ENCODE results near the gene LIMS1. TPM values are rescaled to one million over a fixed set of nuclear protein-coding genes. Genes with fewer than 3 reads are reported as not detected.

LIMS1 gene
- total and polyA plus RNA-seq, 4 donors: 26.7 to 102 (median 90.4) TPM

DNA sequence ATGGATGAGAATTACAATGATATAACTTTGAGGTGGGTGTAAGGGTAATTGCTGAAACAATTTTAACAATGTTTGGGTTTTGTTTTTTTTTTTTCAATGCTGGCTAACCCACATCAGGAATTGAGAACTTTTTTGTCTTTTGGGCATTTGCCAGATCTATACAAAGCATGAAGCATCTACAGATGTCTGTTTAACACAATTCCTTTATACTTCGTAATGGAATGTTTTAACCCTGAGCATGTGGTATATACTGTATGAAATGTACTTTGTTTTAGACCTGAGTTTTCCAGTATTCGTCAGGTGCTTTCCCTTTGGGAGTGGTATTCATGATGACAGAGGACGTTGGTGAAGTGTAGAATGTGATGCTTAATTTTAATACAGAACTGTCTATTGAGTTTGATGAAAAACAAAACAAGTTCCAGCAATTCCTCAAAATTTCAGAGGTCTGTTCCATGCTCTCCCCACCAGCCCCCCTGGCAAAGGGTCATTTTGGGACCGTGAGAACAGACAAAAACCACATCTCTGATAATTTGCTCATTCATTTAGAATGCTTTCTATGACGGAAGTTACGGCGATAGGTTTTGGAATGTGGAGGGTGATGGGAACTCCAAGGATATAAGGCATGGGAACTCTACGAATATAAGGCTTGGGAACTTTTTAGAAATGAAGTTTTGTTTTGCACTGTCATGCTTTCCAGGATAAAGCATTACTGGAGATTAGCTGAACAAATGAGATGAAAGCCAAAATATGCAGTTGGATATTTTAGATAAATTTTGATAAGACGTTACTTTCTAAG, 14.1 kb downstream of the LIMS1 start:
- Histone ChIP-seq H3K9ac (ENCODE audit: insufficient read depth in 1 of 2, low read length in 2 of 2) (no peak overlapping the region), H3K4me3 (no peak overlapping the region), H3K4me1 (ENCODE audit: control insufficient read depth in 5 of 5, insufficient read depth in 5 of 5, low read length in 5 of 5) (peaks cover 4 to 24% (median 11%) of the 10 kb centered on the region in 5 donors), H3K36me3 (ENCODE audit: control insufficient read depth in 4 of 4, insufficient read depth in 4 of 4, low read length in 4 of 4) (no peaks in the 10 kb centered on the region), H3K27me3 (ENCODE audit: control insufficient read depth in 3 of 3, insufficient read depth in 3 of 3, low read length in 2 of 3) (no peaks in the 10 kb centered on the region), H3K27ac (ENCODE audit: low read depth in 1 of 2, low read length in 1 of 2) (no peak overlapping the region), H3K9me3 (ENCODE audit: control insufficient read depth in 4 of 4, insufficient read depth in 3 of 4, low read length in 3 of 4) (no peaks in the 10 kb centered on the region)
- 77% methylated on average over 9 of the region's 9 CpGs for WGBS, 2 donors
- DNase-seq (peak in 2 of 3 donors; percentile 51 to 62), ATAC-seq (ENCODE audit: insufficient read depth, low FRiP score) (no peak)
- TF ChIP-seq, protein P1, sequence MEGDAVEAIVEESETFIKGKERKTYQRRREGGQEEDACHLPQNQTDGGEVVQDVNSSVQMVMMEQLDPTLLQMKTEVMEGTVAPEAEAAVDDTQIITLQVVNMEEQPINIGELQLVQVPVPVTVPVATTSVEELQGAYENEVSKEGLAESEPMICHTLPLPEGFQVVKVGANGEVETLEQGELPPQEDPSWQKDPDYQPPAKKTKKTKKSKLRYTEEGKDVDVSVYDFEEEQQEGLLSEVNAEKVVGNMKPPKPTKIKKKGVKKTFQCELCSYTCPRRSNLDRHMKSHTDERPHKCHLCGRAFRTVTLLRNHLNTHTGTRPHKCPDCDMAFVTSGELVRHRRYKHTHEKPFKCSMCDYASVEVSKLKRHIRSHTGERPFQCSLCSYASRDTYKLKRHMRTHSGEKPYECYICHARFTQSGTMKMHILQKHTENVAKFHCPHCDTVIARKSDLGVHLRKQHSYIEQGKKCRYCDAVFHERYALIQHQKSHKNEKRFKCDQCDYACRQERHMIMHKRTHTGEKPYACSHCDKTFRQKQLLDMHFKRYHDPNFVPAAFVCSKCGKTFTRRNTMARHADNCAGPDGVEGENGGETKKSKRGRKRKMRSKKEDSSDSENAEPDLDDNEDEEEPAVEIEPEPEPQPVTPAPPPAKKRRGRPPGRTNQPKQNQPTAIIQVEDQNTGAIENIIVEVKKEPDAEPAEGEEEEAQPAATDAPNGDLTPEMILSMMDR (IDR thresholded peaks at IDR 0.05; ENCODE audit: control extremely low read depth, extremely low read depth): no peak

DNA sequence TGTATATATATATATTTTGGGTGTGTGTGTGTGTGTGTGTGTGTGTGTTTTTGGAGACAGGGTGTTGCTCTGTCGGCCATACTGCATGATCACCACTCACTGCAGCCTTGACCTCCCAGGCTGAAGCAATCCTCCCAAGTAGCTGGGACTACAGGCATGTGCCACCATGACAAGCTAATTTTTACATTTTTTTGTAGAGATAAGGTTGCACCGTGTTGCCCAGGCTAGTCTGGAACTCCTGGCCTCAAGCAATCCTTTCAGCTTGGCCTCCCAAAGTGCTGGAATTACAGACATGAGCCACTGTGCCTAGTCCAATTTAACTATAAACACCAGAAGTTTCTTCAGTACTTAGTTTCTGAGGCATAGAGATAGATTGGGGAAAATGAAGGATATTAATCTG, 18.3 kb downstream of the LIMS1 start:
- H3K9ac ChIP-seq (ENCODE audit: insufficient read depth in 1 of 2, low read length in 2 of 2): peak overlapping the region in 1 of 2 donors; percentile 59
- TF ChIP-seq, protein P1 (IDR thresholded peaks at IDR 0.05; ENCODE audit: control extremely low read depth, extremely low read depth): no peak
- H3K27ac ChIP-seq (ENCODE audit: low read depth in 1 of 2, low read length in 1 of 2): no peak overlapping the region
- no peaks in the 10 kb centered on the region for H3K9me3 ChIP-seq (ENCODE audit: control insufficient read depth in 4 of 4, insufficient read depth in 3 of 4, low read length in 3 of 4)
- H3K4me3 ChIP-seq: no peak overlapping the region
- H3K36me3 ChIP-seq (ENCODE audit: control insufficient read depth in 4 of 4, insufficient read depth in 4 of 4, low read length in 4 of 4): peaks cover 0 to 2% (median 0%) of the 10 kb centered on the region in 4 donors
- peaks cover 9 to 37% (median 25%) of the 10 kb centered on the region in 5 donors for H3K4me1 ChIP-seq (ENCODE audit: control insufficient read depth in 5 of 5, insufficient read depth in 5 of 5, low read length in 5 of 5)
- DNase-seq (no peak), ATAC-seq (ENCODE audit: insufficient read depth, low FRiP score) (no peak)
- no peaks in the 10 kb centered on the region for H3K27me3 ChIP-seq (ENCODE audit: control insufficient read depth in 3 of 3, insufficient read depth in 3 of 3, low read length in 2 of 3)
- 83 to 94% methylated on average over 2 of the region's 2 CpGs for WGBS, 2 donors

DNA sequence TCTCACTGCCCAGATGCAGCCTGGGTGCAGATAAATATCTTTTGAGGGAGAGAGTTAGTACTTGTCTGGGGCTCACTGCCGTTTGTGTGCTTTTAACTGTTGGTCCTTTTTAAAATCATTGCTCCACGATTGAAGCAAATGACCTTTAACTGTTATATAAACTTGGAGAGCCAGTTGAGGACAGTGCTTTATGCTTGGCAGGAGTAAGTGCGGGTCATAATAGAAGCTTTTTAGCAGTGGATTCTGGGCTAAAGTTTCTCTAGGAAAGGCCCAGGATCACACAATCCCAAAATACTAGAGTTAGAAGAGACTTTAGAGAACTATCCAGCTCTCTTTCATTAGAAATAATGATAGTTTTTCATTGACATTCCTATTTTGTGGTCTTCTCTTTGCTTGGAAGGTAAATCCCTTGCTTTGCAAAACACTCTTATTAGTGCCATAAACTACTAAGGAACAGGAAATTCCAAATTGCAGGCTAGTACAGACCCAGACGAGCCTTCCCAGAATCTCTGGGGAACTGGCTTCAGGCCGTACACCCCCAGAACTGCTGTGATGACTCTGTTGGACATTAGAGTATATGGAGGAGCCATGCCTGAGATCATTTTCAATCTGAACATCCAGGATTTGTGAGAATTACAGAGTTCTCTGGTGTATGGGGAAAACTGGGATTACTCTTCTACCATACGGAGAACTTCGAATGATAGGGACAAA, 19.1 kb downstream of the LIMS1 start:
- H3K9ac ChIP-seq (ENCODE audit: insufficient read depth in 1 of 2, low read length in 2 of 2): peak overlapping the region in 1 of 2 donors; percentile 59
- H3K9me3 ChIP-seq (ENCODE audit: control insufficient read depth in 4 of 4, insufficient read depth in 3 of 4, low read length in 3 of 4): no peaks in the 10 kb centered on the region
- TF ChIP-seq, protein P1 (IDR thresholded peaks at IDR 0.05; ENCODE audit: control extremely low read depth, extremely low read depth): no peak
- DNase-seq: peak in 2 of 3 donors; percentile 77 to 81
- WGBS, 2 donors: 57 to 82% methylated on average over 7 of the region's 7 CpGs
- peaks cover 9 to 31% (median 21%) of the 10 kb centered on the region in 5 donors for H3K4me1 ChIP-seq (ENCODE audit: control insufficient read depth in 5 of 5, insufficient read depth in 5 of 5, low read length in 5 of 5)
- peaks cover 0 to 2% (median 0%) of the 10 kb centered on the region in 4 donors for H3K36me3 ChIP-seq (ENCODE audit: control insufficient read depth in 4 of 4, insufficient read depth in 4 of 4, low read length in 4 of 4)
- H3K27me3 ChIP-seq (ENCODE audit: control insufficient read depth in 3 of 3, insufficient read depth in 3 of 3, low read length in 2 of 3): no peaks in the 10 kb centered on the region
- peak overlapping the region in 1 of 2 donors; percentile 54 for H3K27ac ChIP-seq (ENCODE audit: low read depth in 1 of 2, low read length in 1 of 2)
- H3K4me3 ChIP-seq: no peak overlapping the region
- ATAC-seq (ENCODE audit: insufficient read depth, low FRiP score): no peak

Data from lung (tissue), 12 donors.